SIG-M5 (cell line): ENCODE measurements around the gene EPHB1.
"Not testable (repeated sequence)": the region's sequence is repeated elsewhere in the genome, so short reads cannot be mapped to it uniquely, and the experiment has no call there.

ENCODE experiments used
- DNase-seq: peaks from one replicate; lab custom pipeline; 2025; lab: John Stamatoyannopoulos, UW

The EPHB1 gene

DNA sequence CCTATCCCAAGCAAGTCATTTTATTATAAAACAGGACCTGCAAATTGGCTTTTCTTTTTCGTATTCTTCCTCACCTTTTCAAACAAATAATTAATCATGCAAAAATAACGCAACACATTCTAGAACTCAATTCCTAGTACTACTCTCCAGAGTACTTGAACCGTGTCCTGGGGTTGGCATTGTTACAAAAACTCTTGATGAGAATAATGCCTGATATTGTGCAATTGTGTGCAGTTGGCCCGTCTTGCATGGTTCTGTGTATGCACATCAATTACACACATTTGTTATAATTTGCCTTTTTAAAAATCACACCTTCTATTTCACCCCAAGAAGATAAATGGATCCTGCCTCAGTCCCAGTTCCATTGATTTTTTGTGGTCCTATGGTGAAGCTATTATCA, 205.4 kb downstream of the EPHB1 start:
- DNase-seq, result no peak

DNA sequence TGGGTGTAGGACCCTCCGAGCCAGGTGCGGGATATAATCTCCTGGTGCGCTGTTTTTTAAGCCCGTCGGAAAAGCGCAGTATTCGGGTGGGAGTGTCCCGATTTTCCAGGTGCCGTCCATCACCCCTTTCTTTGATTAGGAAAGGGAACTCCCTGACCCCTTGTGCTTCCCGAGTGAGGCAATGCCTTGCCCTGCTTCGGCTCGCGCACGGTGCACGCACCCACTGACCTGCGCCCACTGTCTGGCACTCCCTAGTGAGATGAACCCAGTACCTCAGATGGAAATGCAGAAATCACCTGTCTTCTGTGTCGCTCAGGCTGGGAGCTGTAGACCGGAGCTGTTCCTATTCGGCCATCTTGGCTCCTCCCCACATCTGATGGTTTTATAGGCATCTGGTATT, 210.6 kb downstream of the EPHB1 start:
- not testable (repeated sequence) for DNase-seq

DNA sequence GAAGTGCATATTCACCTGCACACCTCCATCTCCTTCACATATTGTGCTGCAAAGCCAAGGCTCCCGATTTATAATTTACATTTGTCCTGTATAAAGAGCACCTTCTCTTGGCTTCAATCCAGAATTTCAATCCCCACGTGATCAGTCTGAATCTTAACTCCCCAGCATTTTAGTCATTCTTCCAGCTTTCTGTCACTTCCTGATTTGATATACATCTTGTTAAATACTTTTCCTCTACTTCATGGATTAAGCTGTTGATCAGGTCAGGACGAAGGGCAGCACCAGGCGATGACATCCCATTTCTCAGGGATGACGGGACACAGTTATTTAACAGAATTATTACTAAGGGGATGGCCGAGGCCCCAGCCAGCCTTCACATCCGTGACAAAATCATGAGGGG, 212.5 kb downstream of the EPHB1 start:
- DNase-seq, result no peak

DNA sequence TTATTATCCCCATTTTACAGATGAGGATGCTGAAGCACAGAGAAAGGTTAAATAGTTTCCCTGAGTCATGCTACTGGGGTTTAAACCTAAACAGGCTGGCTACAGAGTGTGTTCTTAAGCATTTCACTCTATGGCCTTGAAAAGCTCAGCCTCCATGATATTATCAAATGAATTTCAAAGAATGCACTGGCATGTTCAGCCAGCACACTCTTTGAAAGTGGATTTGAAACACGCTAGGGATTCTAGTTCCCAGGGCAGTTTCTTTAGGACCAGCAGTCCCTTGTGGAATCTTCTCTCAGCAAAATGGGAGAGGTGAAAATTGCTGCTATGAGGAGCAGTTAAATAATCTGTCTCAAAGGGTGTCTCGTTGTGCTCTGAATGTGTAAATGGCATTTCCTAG, 213.3 kb downstream of the EPHB1 start:
- DNase-seq, result no peak

DNA sequence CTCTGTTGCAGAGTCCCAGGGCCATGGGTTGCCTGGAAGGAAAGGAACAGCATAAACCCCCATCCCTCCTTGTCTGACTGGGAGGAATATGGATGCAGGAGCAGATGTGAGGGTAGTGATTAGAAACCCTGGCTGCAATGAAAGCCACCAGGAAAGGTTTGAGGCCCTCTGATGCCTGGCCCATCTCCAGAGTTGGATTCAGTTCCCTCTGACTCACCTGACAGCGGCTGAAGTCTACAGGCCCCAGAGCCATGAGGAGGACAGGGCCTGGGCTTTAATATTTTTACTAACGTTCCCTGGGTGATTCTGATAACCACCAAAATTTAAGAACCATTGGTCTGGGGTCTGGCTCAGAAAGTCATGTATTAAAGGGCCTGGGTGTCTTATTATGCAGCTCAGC, 214.0 kb downstream of the EPHB1 start:
- DNase-seq, result no peak

DNA sequence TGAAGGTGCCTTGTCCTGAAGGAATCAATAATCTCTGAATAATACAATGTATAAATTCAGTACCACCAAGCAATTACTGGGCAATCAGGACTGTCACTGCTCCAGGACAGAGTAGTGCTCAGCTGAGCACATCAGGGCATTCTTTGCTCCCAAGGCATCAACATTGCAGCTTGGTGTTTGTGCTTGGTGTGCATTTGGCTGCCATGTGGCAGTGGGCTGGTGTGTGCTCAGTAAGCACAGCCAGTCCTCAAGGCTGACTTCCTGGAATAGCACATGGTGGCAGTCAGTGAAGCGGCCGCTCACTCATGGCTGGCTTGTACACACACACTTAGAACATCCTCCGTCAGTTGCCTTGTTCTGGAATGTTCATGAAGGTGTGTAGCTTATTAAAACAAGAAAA, 217.0 kb downstream of the EPHB1 start:
- DNase-seq, result no peak

DNA sequence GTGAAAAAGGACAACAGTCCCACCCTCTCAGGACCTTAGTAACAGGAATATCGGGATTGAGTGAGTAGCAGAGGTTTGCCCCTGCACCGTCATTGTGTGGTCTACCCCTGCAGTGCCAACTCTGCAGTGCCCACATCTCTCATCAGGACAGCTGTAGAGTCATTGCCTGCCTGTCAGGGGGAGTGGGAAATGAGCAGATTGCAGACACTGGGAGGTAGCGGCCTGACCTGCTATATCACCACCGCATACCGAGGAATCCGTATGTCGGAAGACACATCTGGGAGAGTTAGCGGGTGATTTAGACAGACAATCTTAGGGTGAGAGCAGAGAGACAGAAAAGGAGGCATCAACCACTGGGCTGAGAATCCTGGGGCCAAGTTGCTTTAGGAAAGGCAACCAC, 218.1 kb downstream of the EPHB1 start:
- no peak for DNase-seq

DNA sequence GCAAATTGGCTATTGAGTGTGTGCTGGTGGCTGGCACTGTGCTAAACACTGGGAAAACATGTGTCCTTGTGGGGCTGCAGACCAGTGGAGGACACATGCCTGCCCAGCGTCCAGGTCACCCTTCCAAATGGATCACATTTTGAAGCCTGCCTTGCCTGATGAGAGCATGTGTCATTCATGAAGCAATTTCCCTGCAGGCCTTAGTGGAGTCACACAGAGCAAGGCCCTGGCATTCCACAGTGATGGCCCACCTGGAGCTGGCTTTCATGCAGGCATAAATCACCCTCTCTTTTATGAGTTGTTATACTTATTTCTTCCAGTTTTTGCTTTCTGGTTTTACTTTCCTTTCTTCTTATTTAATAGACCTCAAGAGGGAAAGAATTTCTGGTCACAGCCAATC, 219.5 kb downstream of the EPHB1 start:
- no peak for DNase-seq

DNA sequence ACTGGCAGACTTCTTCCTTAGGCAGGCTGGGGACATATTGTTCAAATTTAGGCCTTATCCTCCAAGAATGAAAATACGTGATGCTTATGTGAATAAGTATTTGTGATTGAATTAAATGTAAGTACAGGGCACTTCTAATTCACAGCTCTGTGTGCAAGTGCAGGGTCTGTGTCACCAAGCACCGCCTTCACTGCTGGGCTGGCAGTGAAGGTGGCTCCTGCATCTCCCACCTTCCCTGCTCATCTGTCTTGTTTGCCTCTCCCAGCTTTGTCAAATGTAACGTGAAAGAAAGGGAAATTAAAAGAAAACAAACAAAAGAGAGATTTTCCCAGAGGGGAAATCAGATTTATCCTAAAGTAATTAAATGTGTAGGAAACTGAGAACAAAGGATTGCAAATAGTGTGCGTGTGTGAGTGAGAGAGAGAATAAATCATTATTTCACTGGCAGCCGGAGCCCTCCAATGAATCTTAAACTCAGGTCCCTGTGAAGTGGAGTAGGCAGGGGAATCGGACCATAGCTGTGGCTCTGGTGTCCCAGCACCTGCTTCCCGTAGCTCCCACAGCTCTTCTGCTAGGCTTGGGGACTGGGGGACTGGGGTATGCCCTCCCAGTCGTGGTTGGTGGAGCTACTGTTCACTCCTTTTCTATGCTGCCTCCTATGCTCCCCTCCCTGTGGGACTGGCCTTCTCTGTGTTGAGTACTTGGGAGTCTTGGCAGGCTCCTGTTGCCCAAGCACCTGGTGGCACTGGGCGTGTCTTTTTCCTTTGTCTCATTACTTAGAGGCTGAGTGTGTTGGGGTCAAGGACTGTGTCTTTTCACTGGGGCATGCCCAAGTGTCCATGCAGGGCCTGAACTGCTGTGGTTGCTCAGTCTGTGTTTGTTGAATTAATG, 222.2 kb downstream of the EPHB1 start:
- no peak for DNase-seq

DNA sequence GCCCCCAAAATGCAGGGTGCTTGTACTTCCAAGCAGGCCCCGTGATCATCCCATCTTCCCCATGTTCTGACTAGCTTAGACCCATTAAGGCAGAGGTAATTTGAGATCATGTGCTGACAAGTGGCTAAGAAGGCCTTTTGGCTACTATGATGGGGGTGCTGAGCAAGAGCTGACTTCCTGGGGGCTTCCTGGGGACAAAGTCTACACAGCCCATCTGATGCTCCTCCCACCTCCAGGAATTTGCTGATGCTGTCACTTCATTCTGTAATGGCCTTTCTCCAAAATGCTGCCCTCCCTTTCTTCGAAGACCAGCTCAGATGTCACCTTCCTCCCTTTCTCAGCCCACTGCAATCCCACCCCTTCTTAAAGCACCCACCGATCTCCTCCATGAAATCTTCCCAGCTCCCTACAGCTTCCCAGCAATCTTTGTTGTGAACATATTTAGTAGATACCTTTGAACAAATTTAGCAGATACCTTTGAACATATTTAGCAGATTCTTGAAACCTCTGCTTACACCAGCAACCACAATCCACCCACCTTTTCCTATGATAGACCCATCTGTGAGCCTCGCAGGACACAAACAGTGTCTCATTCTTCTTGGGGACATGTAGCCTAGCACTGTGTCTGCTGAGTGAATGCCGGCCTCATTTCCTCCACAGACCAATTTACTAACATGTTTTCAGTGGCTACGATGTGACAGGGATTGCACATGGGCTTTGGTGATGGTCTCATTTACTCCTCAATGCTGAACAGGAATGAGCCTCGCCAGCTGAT, 223.3 kb downstream of the EPHB1 start:
- no peak for DNase-seq

DNA sequence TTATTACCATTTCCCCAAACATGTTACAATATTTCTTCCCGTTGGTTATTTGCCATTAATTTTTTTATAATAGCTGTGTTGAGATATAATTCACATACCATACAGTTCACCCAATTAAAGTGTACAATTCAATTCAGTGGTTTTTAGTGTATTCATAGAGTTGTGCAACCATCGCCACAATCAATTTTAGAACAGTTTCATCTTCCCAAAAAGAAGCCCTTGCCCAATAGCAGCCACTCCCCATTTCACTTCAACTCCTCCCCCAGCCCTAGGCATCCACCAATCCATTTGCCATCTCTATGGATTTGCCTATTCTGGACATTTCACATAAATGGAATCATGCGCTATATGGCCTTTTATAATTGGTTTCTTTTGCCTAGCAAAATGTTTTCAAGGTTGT, 225.1 kb downstream of the EPHB1 start:
- no peak for DNase-seq

DNA sequence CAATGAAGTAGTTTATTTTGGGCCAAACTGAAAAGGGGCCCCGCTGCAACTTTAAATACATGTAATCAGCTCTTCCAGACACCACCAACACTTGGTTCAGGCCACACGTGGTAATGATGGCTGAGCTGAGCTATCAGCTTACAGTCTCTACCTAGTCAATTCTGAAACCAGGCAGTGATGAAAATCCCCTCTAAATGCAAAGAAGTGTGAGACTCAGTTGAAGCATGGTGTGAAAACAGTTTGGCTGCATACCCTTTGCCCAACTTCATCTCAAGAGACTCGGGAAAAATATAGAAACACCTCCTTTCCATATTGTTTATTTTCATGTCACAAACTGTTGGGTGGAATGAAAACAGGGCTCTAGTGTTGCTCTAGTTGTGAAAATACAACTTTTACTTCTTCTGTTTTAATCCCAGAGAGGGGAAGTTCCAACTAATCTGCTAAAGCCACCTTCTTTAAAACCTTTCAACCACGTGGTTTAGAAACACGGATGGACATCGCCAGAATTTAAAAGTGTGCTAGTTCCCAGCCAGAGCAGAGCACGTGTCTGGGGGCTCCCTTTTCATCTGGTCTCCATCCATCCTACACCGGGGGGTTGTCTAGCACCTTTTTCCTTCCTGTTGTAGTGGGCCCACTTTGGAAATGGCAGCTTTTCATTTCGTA, 229.1 kb downstream of the EPHB1 start:
- DNase-seq, result no peak

DNA sequence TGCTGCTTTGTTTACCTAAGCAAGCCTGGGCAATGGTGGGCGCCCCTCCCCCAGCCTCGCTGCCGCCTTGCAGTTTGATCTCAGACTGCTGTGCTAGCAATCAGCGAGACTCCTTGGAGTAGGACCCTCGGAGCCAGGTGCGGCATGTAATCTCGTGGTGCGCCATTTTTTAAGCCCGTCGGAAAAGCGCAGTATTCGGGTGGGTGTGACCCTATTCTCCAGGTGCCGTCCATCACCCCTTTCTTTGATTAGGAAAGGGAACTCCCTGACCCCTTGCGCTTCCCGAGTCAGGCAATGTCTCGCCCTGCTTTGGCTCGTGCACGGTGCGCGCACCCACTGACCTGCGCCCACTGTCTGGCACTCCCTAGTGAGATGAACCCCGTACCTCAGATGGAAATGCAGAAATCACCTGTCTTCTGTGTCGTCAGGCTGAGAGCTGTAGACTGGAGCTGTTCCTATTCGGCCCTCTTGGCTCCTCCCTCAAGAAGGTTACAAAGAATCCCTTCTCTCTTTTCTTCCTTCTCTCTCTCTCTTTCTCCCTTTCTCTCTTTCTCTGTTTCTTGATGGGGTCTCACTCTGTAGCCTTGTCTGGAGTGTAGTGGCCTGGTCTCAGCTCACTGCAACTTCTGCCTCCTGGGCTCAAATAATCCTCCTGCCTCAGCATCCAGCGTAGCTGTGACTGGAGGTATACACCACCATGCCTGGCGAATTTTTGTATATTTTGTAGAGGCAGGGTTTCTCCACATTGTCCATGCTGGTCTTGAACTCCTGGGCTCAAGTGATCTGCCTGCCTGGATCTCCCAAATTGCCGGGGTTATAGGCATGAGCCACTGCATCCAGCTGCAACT, 235.9 kb downstream of the EPHB1 start:
- not testable (repeated sequence) for DNase-seq

DNA sequence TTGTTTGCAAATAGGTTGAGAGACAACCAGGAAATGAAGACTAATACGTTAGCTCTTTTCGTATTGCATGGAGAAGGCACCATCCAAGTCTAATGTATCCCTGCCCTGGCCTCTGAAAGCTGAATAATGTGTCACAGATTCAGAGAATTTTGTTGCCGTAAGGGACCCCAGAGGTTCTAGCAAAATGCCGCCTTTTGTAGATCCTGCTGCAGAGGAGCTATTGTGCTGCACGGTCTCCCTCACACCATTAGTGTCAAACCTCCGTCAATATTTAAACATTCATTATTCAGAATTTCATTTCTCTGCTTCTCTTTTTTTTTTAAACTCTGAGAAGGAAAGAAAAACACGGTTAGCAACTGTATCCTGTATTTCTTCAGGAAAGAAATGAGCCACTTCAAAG, 238.7 kb downstream of the EPHB1 start:
- DNase-seq, result no peak

DNA sequence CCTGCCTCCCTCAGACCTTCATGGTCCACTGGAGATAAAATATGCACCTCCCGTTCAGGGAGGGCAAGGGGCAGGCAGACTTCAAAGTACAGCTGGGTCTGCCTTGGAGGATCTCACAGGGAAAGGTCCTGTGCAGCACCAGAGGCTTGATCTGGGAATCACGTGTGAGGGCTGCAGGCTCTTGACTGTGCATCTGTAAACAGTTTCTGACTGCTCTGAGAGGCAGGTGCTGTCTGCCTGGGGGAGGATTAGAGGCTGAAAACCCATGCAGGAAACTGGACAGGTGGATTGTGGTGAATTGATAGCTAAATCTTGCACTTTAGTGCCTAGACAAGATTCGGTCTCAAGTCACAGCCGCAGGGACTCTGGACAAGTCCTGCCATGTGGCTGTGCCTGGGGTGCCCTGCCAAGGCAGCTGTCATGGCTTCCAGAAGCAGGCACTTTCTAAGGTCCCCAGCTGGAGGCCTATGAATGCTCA, 239.3 kb downstream of the EPHB1 start:
- DNase-seq, result no peak

DNA sequence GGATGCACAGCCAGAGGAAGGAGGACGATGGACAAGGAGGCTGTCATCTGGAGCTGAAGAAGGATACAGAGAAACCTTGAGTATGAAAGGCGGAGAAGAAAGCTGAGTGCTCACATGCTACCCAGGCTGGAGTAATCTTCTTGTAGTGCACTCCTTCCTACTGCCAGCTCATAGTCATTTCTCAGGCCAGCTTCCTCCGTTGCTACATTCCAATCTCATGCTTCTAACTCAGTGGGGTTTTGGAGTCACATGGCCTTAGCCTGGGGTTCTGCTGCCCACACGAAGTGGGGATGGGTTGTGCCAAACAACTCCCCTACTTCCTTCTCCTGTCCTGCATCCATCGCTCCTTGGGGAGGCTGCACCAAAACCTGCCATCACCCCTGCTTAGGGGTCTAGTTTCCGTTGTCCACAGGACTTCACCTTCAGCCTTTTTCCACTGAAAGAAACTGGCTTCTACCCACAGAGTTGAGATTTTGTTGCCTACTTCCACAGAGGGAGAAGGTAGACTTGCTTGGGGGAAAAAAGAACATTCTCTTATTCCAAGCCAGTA, 239.9 kb downstream of the EPHB1 start:
- no peak for DNase-seq

DNA sequence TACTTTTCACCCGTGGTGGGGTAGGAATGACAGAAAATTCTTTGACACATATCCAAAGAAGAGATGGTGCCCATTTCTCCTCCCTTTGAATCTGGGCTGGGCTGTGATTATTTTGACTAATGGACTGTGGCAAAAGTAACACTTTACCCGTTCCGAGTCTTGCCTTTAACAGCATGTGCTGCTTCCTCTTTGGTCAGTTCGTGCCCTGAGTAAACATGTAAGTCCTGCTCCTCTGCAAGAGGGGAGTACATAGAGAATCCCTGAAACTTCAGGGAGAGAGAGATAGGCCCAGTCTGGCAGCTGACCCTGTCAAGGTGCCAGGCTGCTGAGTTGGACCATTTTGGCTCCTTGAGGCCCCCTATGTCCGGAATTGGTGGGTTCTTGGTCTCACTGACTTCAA, 243.1 kb downstream of the EPHB1 start:
- DNase-seq, result no peak

DNA sequence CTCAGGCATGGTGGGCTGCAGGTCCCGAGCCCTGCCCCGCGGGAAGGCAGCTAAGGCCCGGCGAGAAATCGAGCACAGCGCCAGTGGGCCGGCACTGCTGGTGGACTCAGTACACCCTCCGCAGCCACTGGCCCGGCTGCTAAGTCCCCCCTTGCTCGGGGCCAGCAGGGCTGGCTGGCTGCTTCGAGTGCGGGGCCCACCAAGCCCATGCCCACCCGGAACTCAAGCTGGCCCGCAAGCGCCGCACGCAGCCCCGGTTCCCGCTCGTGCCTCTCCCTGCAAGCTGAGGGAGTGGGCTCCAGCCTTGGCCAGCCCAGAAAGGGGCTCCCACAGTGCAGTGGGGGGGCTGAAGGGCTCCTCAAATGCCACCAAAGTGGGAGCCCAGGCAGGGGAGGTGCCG, 244.5 kb downstream of the EPHB1 start:
- not testable (repeated sequence) for DNase-seq

DNA sequence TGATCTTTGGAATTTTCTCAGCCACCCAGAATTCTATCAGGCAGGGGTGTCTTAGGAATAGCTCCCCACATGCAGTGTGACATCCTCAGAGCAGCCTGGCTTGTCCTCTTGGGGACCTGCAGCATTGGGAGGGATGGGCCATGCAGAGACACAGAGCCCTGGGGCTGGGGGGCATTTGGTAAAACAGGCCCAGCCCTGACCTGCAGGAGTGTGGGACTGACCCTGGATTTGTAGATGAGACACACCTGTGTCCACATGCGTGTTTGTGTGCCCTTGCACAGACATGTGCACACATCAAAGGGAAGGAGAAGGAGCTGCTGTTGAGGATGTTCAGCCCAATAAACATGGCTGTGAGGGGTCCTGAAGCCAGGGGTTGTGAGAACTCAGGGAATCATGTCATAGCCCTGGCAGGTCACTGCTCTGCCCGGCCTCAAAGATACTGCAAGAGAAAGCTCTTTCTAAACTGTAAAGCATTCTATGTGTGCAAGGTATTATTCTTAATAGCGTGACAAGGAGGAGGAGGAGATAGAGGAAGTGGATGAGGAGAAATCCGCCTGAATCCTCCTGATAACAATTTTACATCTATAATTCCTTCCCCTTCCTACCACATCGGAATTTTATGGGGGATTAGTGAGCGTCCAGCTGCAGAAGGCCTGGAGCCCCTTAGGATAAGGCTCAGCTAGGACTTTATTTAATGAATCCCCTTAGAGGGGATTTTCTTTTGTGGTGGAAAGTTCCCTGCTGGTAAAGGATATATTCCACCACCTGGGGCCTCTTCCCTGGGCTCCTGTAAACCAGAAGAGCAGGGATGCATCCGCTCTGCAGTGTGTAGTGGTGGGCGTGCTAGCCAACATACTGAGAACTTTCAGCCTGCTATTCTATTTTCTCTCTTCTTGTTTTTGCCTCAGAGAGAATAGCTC, 245.5 kb downstream of the EPHB1 start:
- DNase-seq, result no peak

DNA sequence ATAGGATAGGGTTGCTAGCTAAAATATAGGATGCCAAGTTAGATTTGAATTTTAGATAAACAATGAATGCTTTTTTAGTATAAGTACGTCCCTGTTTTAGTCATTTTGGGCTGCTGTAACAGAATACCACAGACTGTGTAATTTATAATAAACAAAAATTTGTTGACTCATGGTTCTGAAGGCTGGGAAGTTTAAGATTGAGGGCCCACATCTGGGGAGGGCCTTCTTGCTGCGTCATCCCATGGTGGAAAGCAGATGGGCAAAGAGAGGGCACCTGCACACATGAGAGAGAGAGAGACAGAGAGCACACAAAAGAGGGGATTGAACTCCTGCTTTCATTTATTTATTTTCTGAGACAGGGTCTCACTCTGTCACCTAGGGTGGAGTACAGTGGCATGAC, 246.5 kb downstream of the EPHB1 start:
- DNase-seq, result no peak
